ENCODE measurements around the gene TMEM163. TPM values are rescaled to one million over a fixed set of nuclear protein-coding genes. Genes with fewer than 3 reads are reported as not detected.
"Not testable (repeated sequence)": the region's sequence is repeated elsewhere in the genome, so short reads cannot be mapped to it uniquely, and the experiment has no call there.

TMEM163 gene
- total RNA-seq, 1 experiment from 2014 or later = 0.12 TPM

GRCh38 chr2:134507159-134507558, 211.6 kb downstream of the TMEM163 start:
- intact Hi-C loops (cut with micrococcal nuclease); BruUV-seq (replicated peaks): not testable (repeated sequence)

GRCh38 chr2:134505446-134505845, 213.4 kb downstream of the TMEM163 start:
- RAD21 ChIA-PET (ENCODE audit: low non-redundant PET in 1 of 2, low total read pairs in 2 of 2, uncharacterized antibody in 2 of 2, unreplicated experiment in 2 of 2) = no interaction called here
- Histone ChIP-seq H2AFZ (ENCODE audit: low read depth, low read length, poor library complexity, severe bottlenecking) (no peak overlapping the region), H4K20me1 (ENCODE audit: insufficient read depth) (no peaks in the 10 kb centered on the region), H3K27ac (ENCODE audit: low read depth, low read length) (no peak overlapping the region), H3K4me2 (ENCODE audit: low read length) (no peak overlapping the region), H3K4me1 (ENCODE audit: control insufficient read depth in 1 of 2, insufficient read depth in 2 of 2, low read length in 2 of 2) (no peaks in the 10 kb centered on the region), H3K27me3 (ENCODE audit: insufficient read depth, low read length) (peaks cover 8% of the 10 kb centered on the region; the same call in 1 of the 2 replicates), H3K36me3 (ENCODE audit: control insufficient read depth in 1 of 2, insufficient read depth in 2 of 2, low read length in 2 of 2) (no peaks in the 10 kb centered on the region), H3K4me3 (replicated peaks in 1 of 2; ENCODE audit: low read depth in 1 of 2, low read length in 2 of 2) (no peak overlapping the region), H3K9me2 (ENCODE audit: insufficient read depth) (no peaks in the 10 kb centered on the region), H3K9me3 (ENCODE audit: control insufficient read depth in 1 of 2, insufficient read depth in 1 of 2, low read depth in 1 of 2, low read length in 2 of 2) (no peaks in the 10 kb centered on the region), H3K79me2 (ENCODE audit: insufficient read depth, low read length) (no peaks in the 10 kb centered on the region), H3K9ac (ENCODE audit: low read length) (no peak overlapping the region)
- TF ChIP-seq CBX3 (IDR thresholded peaks at IDR 0.05; ENCODE audit: low read depth) = no peak
- TF ChIP-seq, protein P1, sequence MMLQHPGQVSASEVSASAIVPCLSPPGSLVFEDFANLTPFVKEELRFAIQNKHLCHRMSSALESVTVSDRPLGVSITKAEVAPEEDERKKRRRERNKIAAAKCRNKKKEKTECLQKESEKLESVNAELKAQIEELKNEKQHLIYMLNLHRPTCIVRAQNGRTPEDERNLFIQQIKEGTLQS (IDR thresholded peaks at IDR 0.05) = no peak
- no peak for TF ChIP-seq SP1 (IDR thresholded peaks at IDR 0.05; ENCODE audit: low read depth)
- TF ChIP-seq SRF (IDR thresholded peaks at IDR 0.05; ENCODE audit: low read depth) = no peak
- TF ChIP-seq POLR2AphosphoS5 (IDR thresholded peaks at IDR 0.05; ENCODE audit: low read depth, low read length) = no peak
- TF ChIP-seq MAX (IDR thresholded peaks at IDR 0.05) = no peak
- TF ChIP-seq YY1 (IDR thresholded peaks at IDR 0.05; ENCODE audit: extremely low read depth, insufficient replicate concordance, low read depth, low read length) = no peak
- no peak for TF ChIP-seq ZFX (IDR thresholded peaks at IDR 0.05)
- TF ChIP-seq ELF1 (IDR thresholded peaks at IDR 0.05; ENCODE audit: borderline replicate concordance, low read depth) = no peak
- TF ChIP-seq SIN3A (IDR thresholded peaks at IDR 0.05; ENCODE audit: low read depth) = no peak
- no peak for TF ChIP-seq EZH2phosphoT487 (IDR thresholded peaks at IDR 0.05; ENCODE audit: borderline replicate concordance)
- no peak for TF ChIP-seq TCF7L2 (IDR thresholded peaks at IDR 0.05; ENCODE audit: borderline replicate concordance, extremely low read depth, insufficient read depth, insufficient read length)
- intact Hi-C loops (cut with micrococcal nuclease) = no loop called here
- no TSS peak for BruUV-seq (replicated peaks)
- CTCF ChIA-PET = no interaction called here
- POLR2A ChIA-PET = no interaction called here
- DNase-seq (ENCODE audit: low read depth, low spot score) (no peak), ATAC-seq (no peak)

More at GRCh38 chr2:134507159-134507558, 211.6 kb downstream of the TMEM163 start:
- POLR2A ChIA-PET; RAD21 ChIA-PET (ENCODE audit: low non-redundant PET in 1 of 2, low total read pairs in 2 of 2, uncharacterized antibody in 2 of 2, unreplicated experiment in 2 of 2); H3K36me3 ChIP-seq (ENCODE audit: control insufficient read depth in 1 of 2, insufficient read depth in 2 of 2, low read length in 2 of 2); H2AFZ ChIP-seq (ENCODE audit: low read depth, low read length, poor library complexity, severe bottlenecking); CTCF ChIA-PET; H3K4me2 ChIP-seq (ENCODE audit: low read length); H3K4me3 ChIP-seq (replicated peaks in 1 of 2; ENCODE audit: low read depth in 1 of 2, low read length in 2 of 2); H3K9me3 ChIP-seq (ENCODE audit: control insufficient read depth in 1 of 2, insufficient read depth in 1 of 2, low read depth in 1 of 2, low read length in 2 of 2); H3K79me2 ChIP-seq (ENCODE audit: insufficient read depth, low read length); H4K20me1 ChIP-seq (ENCODE audit: insufficient read depth); H3K9me2 ChIP-seq (ENCODE audit: insufficient read depth); DNase-seq (ENCODE audit: low read depth, low spot score); H3K27ac ChIP-seq (ENCODE audit: low read depth, low read length); H3K9ac ChIP-seq (ENCODE audit: low read length); H3K27me3 ChIP-seq (ENCODE audit: insufficient read depth, low read length); H3K4me1 ChIP-seq (ENCODE audit: control insufficient read depth in 1 of 2, insufficient read depth in 2 of 2, low read length in 2 of 2); ATAC-seq: not testable (repeated sequence)

Measured in HCT116 (cell line).